Measurements from ENCODE around the gene OVOL2. TPM values are rescaled to one million over a fixed set of nuclear protein-coding genes. Genes with fewer than 3 reads are reported as not detected.
A peak's percentile ranks its signal among the peaks of the same experiment; 100 is the strongest.

Gene OVOL2
- total and polyA plus RNA-seq, 4 donors, result 0.13 to 0.17 TPM; not detected in 2

- WGBS, result 86% methylated on average over 7 of the region's 7 CpGs
- no peak overlapping the region for H3K27ac ChIP-seq (ENCODE audit: low read depth in 1 of 2, low read length in 2 of 2)
- TF ChIP-seq MAX (IDR thresholded peaks at IDR 0.05) (no peak), JUND (IDR thresholded peaks at IDR 0.05) (no peak), ZBTB33 (IDR thresholded peaks at IDR 0.05) (no peak)
- DNase-seq (ENCODE audit: low spot score), result no peak
- H3K4me1 ChIP-seq (ENCODE audit: control insufficient read depth in 4 of 4, insufficient read depth in 4 of 4, low read length in 3 of 4), result peaks cover 0 to 5% (median 3%) of the 10 kb centered on the region in 4 donors
- H3K9me3 ChIP-seq (ENCODE audit: control insufficient read depth in 4 of 4, low read length in 3 of 4), result no peaks in the 10 kb centered on the region
- no peak overlapping the region for H3K4me3 ChIP-seq (ENCODE audit: low read depth in 1 of 3, low read length in 3 of 3)
- H3K27me3 ChIP-seq (ENCODE audit: control insufficient read depth in 4 of 4, insufficient read depth in 4 of 4, low read length in 3 of 4), result no peaks in the 10 kb centered on the region
- H3K36me3 ChIP-seq (ENCODE audit: control insufficient read depth in 4 of 4, insufficient read depth in 3 of 4, low read depth in 1 of 4, low read length in 3 of 4), result no peaks in the 10 kb centered on the region
- no peak overlapping the region for H3K9ac ChIP-seq (ENCODE audit: low read depth in 1 of 2, low read length in 2 of 2)
These were observed 51.0 kb downstream of the OVOL2 start for GRCh38 chr20:18006684-18007083.

- Histone ChIP-seq H3K9me3 (ENCODE audit: control insufficient read depth in 4 of 4, low read length in 3 of 4) (no peaks in the 10 kb centered on the region), H3K4me1 (ENCODE audit: control insufficient read depth in 4 of 4, insufficient read depth in 4 of 4, low read length in 3 of 4) (peaks cover 0 to 9% (median 4%) of the 10 kb centered on the region in 4 donors), H3K36me3 (ENCODE audit: control insufficient read depth in 4 of 4, insufficient read depth in 3 of 4, low read depth in 1 of 4, low read length in 3 of 4) (no peaks in the 10 kb centered on the region), H3K9ac (ENCODE audit: low read depth in 1 of 2, low read length in 2 of 2) (no peak overlapping the region), H3K4me3 (ENCODE audit: low read depth in 1 of 3, low read length in 3 of 3) (no peak overlapping the region), H3K27ac (ENCODE audit: low read depth in 1 of 2, low read length in 2 of 2) (no peak overlapping the region), H3K27me3 (ENCODE audit: control insufficient read depth in 4 of 4, insufficient read depth in 4 of 4, low read length in 3 of 4) (no peaks in the 10 kb centered on the region)
- no peak for DNase-seq (ENCODE audit: low spot score)
- WGBS, result 47% methylated on average over 6 of the region's 6 CpGs
- TF ChIP-seq JUND (IDR thresholded peaks at IDR 0.05) (no peak), FOXA1 (IDR thresholded peaks at IDR 0.05) (no peak), RXRA (IDR thresholded peaks at IDR 0.05) (peak in 1 of 2 donors; percentile 36), SP1 (IDR thresholded peaks at IDR 0.05) (peak; percentile 31)
These were observed 51.7 kb downstream of the OVOL2 start for GRCh38 chr20:18005990-18006364.

- Histone ChIP-seq H3K4me3 (ENCODE audit: low read depth in 1 of 3, low read length in 3 of 3) (no peak overlapping the region), H3K4me1 (ENCODE audit: control insufficient read depth in 4 of 4, insufficient read depth in 4 of 4, low read length in 3 of 4) (peaks cover 0 to 9% (median 4%) of the 10 kb centered on the region in 4 donors), H3K27me3 (ENCODE audit: control insufficient read depth in 4 of 4, insufficient read depth in 4 of 4, low read length in 3 of 4) (no peaks in the 10 kb centered on the region), H3K9me3 (ENCODE audit: control insufficient read depth in 4 of 4, low read length in 3 of 4) (no peaks in the 10 kb centered on the region), H3K9ac (ENCODE audit: low read depth in 1 of 2, low read length in 2 of 2) (no peak overlapping the region), H3K36me3 (ENCODE audit: control insufficient read depth in 4 of 4, insufficient read depth in 3 of 4, low read depth in 1 of 4, low read length in 3 of 4) (no peaks in the 10 kb centered on the region), H3K27ac (ENCODE audit: low read depth in 1 of 2, low read length in 2 of 2) (no peak overlapping the region)
- WGBS, result 86% methylated on average over 21 of the region's 21 CpGs
- DNase-seq (ENCODE audit: low spot score), result no peak
- TF ChIP-seq TAF1 (conservative IDR thresholded peaks at IDR 0.05), result no peak
- TF ChIP-seq HNF4G (IDR thresholded peaks at IDR 0.05), result no peak
- TF ChIP-seq RXRA (IDR thresholded peaks at IDR 0.05), result no peak
- TF ChIP-seq GABPA (IDR thresholded peaks at IDR 0.05 in 1 of 2, conservative IDR thresholded peaks at IDR 0.05 in 1 of 2), result no peak
- no peak for TF ChIP-seq FOXA2 (IDR thresholded peaks at IDR 0.05)
- TF ChIP-seq CTCF (IDR thresholded peaks at IDR 0.05; ENCODE audit: low read depth, low read length, missing input control), result no peak
- no peak for TF ChIP-seq EGR1 (IDR thresholded peaks at IDR 0.05; ENCODE audit: low read depth in 2 of 2)
- TF ChIP-seq REST (IDR thresholded peaks at IDR 0.05), result no peak
- no peak for TF ChIP-seq JUND (IDR thresholded peaks at IDR 0.05)
- no peak for TF ChIP-seq SP1 (IDR thresholded peaks at IDR 0.05)
- no peak for TF ChIP-seq YY1 (IDR thresholded peaks at IDR 0.05)
- TF ChIP-seq FOXA1 (IDR thresholded peaks at IDR 0.05), result no peak
- no peak for TF ChIP-seq NR2F2 (IDR thresholded peaks at IDR 0.05)
These were observed 52.3 kb downstream of the OVOL2 start for GRCh38 chr20:18005170-18005989.
